AG08396 (cell line): ENCODE data around the gene MYCN.
A peak's percentile ranks its signal among the peaks of the same experiment; 100 is the strongest.
"Not testable (repeated sequence)": the region's sequence is repeated elsewhere in the genome, so short reads cannot be mapped to it uniquely, and the experiment has no call there.

ENCODE experiments used
- DNase-seq: peaks from one replicate; pipeline ENCODE4 v3.0.0; 2012; ENCODE audit warnings: low spot score, mixed read lengths

Gene MYCN

DNA sequence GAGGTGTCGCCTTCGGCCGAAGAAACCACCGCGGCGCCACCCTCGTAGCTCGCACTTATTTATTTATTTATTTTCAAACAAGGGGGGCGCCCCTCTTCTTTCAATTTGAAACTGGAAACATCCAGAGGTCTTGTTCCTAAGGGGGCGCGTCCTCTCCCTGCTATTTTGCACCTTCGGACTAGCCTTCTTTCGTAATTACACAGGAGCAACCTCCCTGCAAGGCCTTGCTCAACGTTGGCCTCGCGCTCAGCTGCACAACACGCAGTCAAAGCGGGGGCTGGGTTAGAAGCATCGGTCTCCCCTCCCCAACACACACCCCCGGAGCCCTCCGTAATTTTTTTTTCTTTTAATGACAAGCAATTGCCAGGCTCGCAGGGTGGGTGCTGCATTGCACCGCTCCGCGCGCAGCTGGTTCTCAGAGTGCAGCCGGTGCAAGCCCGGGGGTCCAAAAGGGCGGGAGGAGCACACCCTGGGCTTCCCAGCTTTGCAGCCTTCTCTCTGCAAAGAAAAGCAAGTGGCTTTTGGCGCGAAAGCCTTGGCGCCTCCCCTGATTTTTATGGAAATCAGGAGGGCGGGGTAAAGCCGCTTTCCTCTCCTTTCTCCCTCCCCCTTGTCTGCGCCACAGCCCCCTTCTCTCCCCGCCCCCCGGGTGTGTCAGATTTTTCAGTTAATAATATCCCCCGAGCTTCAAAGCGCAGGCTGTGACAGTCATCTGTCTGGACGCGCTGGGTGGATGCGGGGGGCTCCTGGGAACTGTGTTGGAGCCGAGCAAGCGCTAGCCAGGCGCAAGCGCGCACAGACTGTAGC is at the start of gene MYCN:
MYCN (plus strand) TSS at position 697 of the 807 bp plus-strand sequence. CDS start 1,515 bp downstream, outside the sequence.
- DNase-seq, result peak; percentile 13

DNA sequence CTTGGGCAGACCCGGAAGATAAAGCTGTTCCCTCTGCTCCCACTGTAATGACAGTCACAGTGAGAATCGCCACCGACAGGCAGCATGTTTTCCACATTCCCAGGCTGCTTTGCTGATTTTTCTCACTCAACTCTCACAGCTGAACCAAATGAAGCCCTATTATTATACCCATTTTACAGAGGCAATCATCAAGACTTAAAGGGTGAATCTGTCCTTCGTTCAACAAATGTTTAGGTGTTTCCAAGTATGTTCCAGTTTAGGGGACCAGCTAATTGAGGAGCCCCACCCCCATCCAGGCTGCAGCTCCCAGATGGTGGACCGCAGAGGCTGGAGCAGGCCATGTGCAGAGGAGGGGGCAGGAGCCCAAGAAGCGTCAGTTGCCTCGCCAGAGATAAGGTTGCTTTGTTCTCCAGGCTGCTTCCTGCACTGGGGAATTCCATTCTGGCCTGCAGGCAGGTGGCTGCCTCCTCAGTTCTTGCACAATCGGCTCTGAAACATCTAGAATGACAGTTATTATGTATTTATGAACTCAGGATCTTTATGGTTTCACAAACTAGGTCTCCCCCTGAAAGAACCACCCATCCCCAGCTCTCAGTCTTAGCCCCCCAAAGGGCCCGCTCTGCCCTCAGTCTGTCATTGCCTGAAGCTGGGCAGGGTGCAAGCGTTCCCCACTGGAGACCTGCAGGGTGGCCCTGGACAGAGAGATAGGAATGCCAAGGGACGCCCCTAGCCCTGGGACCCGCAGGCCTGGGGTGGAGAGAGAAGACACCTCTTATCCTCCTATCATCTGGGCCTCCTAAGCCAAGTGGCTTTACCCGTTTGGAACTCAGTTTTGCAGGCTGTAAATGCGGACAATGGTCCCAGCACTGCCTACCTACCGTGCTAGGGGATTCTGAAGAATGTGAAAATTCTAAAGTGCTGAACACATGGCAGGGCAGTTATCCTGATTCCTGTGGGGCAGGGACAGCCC is 49.1 kb upstream of the MYCN start:
- DNase-seq, result no peak

DNA sequence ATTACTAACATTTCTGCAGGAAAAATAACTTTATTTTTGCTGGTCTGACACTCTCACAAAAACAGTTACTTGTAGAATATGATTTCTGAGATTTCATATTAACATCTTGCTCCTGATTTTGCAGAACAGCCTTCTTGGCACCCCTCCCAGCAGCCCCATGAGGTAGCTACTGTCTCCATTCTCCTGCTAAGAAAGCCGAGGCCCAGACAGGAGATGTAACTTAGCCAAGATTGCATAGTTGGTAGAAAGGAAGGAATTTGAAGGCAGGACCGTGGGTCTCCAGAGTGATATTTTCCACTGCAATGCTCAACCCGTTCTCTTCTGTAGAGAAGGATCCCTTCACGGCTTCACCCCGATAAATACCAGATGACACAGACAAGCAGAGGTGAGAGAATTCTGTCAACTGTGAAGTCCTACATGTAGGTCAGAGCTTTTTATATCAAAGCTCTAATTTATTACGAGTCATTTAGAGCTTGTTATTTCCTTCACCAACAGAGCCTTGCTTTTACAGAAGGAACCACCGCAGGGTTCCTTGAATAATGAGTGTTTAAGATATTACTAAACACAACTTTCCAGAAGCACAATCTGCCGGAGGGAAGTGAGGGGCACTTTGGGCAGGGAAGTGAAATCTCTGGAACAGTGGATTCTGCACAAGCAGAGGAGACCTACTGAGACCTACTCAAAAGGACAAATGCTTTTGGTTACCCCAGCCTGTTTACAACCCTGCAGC is 48.0 kb upstream of the MYCN start:
- no peak for DNase-seq

DNA sequence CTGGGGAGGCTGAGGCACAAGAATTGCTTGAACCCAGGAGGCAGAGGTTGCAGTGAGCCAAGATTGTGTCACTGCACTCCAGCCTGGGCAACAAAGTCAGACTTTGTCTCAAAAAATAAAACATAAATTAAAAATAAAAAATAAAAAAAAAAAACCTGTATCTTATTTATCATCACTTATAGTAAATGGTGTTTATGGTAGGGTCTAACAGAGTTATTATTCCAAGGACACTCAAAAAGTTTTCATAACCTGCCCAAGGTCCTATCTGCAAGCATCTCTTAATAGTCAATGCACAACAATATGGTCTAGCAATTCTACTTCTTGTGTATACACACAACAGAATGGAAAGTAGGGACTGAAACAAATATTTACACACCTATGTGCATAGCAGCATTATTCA is 47.3 kb upstream of the MYCN start:
- no peak for DNase-seq

DNA sequence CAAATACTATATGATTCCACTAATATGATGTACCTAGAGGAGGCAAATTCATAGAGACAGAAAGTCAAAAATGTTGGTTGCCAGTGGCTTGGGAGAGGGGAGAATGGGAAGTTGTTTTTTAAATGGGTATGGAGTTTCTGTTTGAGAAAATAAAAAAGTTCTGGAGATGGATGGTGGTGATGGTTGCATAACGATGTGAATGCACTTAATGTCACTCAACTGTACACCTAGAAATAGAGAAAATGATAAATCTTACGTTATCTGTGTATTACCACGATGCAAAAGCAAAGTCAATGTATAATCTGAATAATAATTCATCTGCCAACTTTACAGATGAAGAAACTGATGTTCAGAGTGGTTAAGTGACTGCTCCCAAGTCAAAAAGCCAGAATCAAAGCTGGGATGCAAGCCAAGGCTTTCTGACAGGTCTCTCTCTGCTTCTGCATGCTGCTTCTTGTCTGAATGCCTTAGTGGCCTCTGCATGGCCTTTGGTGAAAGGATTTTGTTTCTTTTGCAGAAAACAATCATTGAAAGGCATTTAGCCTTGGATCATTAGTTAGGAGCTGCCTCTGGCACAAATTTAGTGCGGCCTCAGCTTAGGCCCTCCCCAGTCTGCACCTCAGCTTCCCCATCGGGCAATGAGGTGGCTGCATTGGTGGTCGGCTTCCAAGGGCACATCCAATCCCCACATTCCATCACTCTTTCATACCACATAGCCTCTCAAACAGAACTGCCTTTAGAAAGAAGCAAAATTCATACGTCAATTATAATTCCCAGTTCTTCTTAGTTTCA is 46.5 kb upstream of the MYCN start:
- no peak for DNase-seq

DNA sequence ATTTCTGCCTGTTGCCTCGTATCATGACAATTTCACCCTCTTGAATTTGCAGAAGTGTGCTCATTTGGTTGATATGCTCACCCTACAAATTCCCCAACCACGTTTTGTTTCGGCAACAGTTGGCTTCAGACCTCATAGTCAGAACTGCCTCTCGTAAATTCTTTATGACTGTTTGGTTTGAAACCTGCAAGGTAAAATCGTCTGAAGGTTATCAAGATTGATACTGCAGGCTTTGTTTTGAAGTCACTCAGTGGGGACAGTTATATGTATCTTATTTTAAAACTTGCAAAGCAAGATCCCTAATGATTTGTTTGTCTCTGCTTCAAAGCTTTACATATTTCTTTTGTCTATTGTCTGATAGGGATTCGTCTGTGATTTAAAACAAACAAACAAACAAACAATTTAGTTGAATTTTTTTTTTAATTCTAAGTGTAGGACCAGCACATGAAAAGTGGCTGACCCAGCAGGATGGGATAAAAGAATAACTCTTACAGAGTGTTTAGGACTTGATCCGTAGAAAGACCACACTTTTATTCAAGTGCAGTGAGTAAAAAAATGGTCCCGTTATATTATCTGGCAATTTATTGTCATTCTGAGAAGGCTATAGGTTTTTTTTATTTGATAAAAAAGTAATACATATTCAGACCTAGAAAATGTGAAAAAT is 45.7 kb upstream of the MYCN start:
- no peak for DNase-seq

DNA sequence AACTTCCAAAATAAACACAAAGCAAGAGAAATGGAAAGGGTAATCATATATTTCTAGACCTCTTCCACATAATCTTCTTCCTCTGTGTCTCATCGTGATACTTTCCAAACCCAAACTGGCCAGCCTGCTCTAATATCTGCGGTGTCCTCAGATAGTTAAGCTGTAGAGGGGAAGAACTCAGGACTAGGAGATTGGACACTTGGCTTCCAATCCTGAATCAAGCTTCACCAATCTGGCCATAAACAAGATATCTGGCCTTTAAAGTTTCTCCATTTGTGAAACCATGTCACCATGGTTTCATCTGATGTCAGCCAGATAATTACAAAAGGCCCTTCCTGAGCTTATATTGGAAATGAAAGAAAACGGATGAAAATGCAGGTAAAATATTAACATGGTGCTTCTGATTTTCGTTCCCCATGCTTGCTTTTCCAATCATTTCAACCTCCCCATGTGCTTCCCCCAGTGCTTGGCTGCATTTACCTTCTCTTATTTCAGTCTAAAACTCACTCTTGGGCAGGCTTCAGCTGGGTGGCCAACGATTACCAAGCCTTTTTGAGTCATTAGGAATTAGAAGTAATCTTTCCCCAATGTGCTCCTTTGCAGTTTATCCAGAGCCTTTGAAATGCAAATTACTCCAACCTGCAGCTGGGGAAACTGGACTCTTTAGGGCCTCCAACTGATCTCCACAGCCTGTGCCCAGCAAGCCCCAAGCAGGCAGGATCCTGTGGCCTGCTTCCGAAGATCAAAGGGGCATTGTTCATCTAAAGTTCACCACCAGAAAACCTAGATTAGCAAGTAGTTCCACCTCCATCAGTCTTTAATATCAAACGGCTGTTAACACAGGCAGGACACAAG is 44.5 kb upstream of the MYCN start:
- no peak for DNase-seq

DNA sequence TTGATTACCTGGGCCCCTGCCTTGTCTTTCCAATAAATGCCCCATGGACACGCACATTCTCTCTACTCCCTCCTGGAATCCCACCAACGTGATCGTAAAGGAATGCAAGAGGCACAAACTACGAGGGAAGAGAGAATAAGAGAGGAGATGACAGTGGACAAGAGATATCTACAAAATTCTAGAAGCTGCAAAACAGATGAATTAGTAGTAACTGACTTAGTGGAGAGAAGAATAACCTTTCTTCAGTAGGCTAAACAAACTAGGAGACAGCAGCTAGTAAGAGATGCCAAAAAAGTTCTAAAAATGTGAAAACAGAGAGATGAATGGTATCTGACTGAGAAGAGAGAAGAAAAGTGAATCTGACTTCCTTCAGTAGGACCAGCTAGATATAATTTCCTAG is 43.5 kb upstream of the MYCN start:
- no peak for DNase-seq

DNA sequence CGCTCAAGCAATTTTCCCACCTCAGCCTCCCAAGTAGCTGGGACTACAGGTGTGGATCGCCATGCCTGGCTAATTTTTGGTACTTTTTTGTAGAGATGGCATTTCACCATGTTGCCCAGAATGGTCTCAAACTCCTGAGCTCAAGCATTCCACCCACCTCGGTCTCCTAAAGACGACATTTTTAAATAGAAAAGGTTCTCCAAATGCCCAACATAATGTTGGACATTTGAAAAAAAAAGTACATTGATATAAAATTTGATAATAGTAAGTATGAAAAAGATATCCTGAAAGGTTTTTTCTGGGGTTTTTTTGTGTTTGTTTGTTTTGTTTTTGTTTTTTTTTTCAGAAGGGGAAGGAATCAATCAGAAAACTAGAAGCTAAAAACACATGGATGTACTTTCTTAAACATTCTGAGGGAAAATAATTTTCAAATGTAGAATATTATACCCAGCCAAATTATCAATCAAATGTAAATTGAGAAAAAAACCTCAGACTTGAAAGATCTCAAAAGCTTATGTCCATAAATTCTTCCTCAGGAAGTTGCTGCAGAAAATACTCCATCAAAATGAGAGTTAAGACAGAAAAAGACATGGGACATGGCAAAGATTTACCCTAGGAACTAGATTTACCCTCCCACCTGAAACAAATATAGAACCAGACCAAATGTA is 42.8 kb upstream of the MYCN start:
- no peak for DNase-seq

DNA sequence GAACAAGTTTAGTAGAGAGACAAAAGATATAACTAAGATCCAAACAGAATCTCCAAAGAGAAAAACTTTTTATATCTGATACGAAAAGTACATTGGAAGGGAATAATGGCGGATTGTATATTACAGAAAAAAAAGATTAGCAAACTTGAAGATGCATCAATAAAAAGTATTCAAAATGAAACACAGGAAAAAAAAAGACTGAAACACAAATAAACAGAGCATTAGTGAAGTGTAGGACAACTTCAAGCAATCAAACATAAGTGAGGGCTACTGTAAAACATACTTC is 41.1 kb upstream of the MYCN start:
- no peak for DNase-seq

DNA sequence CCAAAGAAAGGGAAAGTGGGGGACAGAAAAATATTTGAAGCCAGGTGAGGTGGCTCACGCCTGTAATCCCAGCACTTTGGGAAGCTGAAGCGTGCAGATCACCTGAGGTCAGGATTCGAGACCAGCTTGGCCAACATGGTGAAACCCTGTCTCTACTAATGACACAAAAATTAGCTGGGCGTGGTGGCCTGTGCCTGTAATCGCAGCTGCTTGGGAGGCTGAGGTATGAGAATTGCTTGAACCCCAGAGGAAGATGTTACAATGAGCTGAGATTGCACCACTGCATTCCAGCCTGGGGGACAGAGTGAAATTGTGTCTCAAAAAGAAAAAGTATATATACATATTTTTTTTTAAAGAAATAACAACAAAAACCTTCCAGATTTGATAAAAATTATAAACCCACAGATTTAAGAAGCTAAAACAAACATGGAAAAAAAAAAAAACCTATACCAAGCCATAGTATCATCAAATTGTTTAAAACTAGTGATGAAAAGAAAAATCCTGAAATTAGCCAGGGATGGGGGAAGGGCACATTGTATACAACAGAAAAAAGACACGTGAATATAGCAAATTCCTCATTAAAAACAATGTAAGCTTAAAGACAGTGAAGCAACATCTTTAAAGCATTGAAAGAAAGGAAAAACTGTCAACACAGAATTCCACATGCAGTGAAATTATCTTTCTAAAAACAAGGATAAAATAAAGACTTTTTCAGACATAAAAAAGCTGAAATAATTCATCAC is 40.4 kb upstream of the MYCN start:
- DNase-seq, result no peak

DNA sequence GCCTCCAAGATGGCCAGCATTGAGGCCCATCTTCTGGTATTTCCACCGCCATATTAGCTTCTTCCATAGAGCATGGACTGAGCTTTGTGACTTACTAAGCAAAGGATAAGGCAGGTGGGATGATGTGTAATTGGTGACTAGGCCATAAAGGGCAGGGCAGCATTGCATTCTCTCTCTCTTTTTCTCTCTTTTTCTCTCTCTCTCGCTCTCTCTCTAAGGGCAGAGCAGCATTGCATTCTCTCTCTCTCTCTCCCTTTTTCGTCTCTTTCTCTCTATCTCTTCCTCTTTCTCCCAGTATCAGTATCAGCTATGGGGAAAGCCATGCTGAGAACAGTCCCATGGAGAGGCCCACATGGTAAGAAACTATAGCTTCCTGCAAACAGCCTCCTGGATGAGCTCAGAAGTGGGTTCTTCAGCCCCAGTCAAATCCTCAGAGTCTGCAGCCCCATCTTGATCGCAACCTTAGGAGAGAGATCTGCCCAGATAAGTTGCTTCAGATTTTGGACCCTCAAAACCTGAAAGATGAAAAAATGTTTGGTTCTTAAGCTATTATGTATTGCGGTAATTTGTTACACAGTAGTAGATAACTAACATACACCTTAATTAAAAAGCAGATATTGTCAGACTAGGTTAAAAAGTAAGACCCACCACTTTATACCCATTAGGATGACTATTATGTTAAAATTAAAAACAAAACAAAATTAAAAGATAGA is 39.1 kb upstream of the MYCN start:
- DNase-seq, result no peak

DNA sequence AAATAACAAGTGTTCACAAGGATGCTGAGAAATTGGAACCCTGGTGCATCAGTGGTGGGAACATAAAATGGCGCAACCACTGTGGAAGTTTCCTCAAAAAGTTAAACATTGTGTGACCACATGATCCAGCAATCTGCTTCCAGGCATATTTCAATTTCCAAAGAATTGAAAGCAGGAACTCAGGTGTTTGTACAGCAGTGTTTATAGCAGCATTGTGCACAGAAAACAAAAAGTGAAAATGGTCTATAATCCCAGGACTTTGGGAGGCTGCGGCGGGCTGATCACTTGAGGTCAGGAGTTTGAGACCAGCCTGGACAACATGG is 38.6 kb upstream of the MYCN start:
- no peak for DNase-seq

DNA sequence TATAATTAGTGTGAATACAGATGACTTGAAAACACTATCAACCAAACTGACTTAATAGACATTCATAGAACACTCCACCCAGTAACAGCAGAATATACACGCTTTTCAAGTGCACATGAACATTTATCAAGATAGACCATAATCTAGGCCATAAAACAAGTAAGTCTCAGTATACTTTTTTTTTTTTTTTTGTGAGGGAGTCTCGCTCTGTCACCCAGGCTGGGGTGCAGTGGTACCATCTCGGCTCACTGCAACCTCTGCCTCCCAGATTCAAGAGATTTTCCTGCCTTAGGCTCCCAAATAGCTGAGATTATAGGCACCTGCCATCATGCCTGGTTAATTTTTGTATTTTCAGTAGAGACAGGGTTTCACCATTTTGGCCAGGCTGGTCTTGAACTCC is 36.4 kb upstream of the MYCN start:
- DNase-seq, result not testable (repeated sequence)

DNA sequence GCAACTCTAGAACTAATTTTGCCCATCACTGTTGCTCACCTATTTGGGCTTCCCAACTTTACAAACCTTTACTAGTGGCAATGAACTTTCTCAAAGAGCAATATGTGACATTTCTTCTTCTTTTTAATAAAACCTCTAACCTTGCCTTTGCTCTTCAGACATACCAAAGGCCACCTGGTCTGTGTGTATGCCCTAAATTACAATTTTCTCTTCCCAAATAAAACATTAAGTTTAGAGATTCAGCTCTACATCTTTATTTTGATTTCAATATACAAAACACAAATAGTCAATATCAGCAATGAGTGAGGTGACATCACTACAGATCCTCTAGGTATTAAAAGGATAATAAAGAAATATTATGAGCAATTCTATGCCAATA is 35.1 kb upstream of the MYCN start:
- no peak for DNase-seq

DNA sequence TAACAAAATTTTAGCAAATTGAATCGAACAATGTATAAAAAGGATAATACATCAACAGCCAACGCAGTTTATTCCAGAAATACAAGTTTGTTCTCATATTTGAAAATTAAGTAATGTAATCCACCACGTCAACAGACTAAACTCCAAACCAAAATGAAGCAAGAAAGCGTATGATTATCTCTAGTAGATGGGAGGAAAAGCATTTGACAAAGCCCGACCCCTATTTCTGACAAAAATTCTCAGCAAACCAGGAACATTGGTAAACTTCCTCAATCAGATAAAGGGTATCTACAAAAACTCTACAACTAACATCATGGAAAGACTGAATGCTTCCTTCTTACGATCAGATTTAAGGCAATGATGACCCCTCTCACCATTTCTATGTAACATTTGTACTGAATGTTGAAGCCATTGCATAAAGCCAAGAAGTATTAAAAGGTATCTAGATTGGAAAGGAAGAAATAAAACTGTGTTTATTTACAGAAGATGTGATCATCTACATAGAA is 34.3 kb upstream of the MYCN start:
- DNase-seq, result no peak

DNA sequence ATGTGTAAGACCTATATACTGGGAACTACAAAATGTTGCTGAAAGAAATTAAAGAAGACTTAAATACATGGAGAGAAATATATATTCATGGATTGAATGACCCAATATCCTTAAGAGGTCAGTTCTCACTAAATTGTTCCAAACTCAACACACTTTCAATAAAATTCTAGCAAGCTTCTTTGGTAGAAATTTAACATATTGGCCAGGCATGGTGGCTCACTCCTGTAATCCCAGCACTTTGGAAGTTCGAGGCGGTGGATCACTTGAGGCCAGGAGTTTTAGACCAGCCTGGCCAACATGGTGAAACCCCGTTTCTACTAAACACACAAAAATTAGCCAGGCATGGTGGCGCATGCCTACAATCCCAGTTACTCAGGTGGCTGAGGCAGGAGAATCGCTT is 33.6 kb upstream of the MYCN start:
- DNase-seq, result no peak
